NCI-H2081 (cell line): ENCODE measurements around the gene SLC8A1.

Experiments
- DNase-seq, 2 experiments: peaks; one replicate each; lab custom pipeline; 2025; lab: John Stamatoyannopoulos, UW

The SLC8A1 gene

GRCh38 chr2:40193670-40194026 is 258.2 kb downstream of the SLC8A1 start:
- no peak for DNase-seq

- DNase-seq, result no peak
Observed at GRCh38 chr2:40192864-40193669, 258.8 kb downstream of the SLC8A1 start.

GRCh38 chr2:40190457-40190856 is 261.4 kb downstream of the SLC8A1 start:
- no peak for DNase-seq

- DNase-seq, result no peak
Observed at GRCh38 chr2:40189881-40190280, 262.0 kb downstream of the SLC8A1 start.

GRCh38 chr2:40187054-40187453 is 264.8 kb downstream of the SLC8A1 start:
- DNase-seq, result no peak

- no peak for DNase-seq
Observed at GRCh38 chr2:40184551-40184950, 267.3 kb downstream of the SLC8A1 start.

GRCh38 chr2:40181855-40182254 is 270.0 kb downstream of the SLC8A1 start:
- DNase-seq, result no peak

GRCh38 chr2:40179801-40180200 is 272.1 kb downstream of the SLC8A1 start:
- no peak for DNase-seq

GRCh38 chr2:40178971-40179370 is 272.9 kb downstream of the SLC8A1 start:
- DNase-seq, result no peak

GRCh38 chr2:40178171-40178778 is 273.6 kb downstream of the SLC8A1 start:
- no peak for DNase-seq

GRCh38 chr2:40177366-40177765 is 274.5 kb downstream of the SLC8A1 start:
- no peak for DNase-seq

GRCh38 chr2:40173276-40173675 is 278.6 kb downstream of the SLC8A1 start:
- DNase-seq, result no peak

GRCh38 chr2:40169856-40170255 is 282.0 kb downstream of the SLC8A1 start:
- DNase-seq, result no peak

- DNase-seq, result no peak
Observed at GRCh38 chr2:40169430-40169829, 282.5 kb downstream of the SLC8A1 start.

- no peak for DNase-seq
Observed at GRCh38 chr2:40168546-40168945, 283.3 kb downstream of the SLC8A1 start.

GRCh38 chr2:40168032-40168431 is 283.9 kb downstream of the SLC8A1 start:
- DNase-seq, result no peak

GRCh38 chr2:40166006-40166405 is 285.9 kb downstream of the SLC8A1 start:
- DNase-seq, result peak; percentile 56 to 93

GRCh38 chr2:40165509-40165844 is 286.4 kb downstream of the SLC8A1 start:
- peak; percentile 37 to 86 for DNase-seq

- DNase-seq, result no peak
Observed at GRCh38 chr2:40164736-40165508, 287.0 kb downstream of the SLC8A1 start.

- DNase-seq, result no peak
Observed at GRCh38 chr2:40161986-40162385, 289.9 kb downstream of the SLC8A1 start.

GRCh38 chr2:40160751-40161218 is 291.1 kb downstream of the SLC8A1 start:
- DNase-seq, result peak in 1 of 2 experiments; percentile 6

GRCh38 chr2:40159333-40159732 is 292.6 kb downstream of the SLC8A1 start:
- DNase-seq, result no peak

GRCh38 chr2:40158781-40159180 is 293.1 kb downstream of the SLC8A1 start:
- no peak for DNase-seq
